Transverse colon (tissue), 4 donors: ENCODE measurements around the gene RNASE7. TPM values are rescaled to one million over a fixed set of nuclear protein-coding genes. Genes with fewer than 3 reads are reported as not detected.

Experiments used
- DNase-seq: peaks from one replicate; pipeline ENCODE4 v3.0.0-alpha.2; 2019
- H3K27ac ChIP-seq, 4 donors: fragments of 200-600 bp; sonication (generic); 2 replicates each; pipeline ENCODE4 v1.5.1; 2016 to 2018; ENCODE audit warnings: inconsistent platforms in 4 of 4
- H3K27me3 ChIP-seq: fragments of 200-600 bp; sonication (generic); 2 replicates; pipeline ENCODE4 v1.5.1; 2017; ENCODE audit warnings: inconsistent platforms
- H3K36me3 ChIP-seq, 4 donors: fragments of 200-600 bp; sonication (generic); 2 replicates each; pipeline ENCODE4 v1.5.1; 2017 to 2019; ENCODE audit warnings: inconsistent platforms in 4 of 4
- H3K4me1 ChIP-seq, 4 donors: fragments of 200-600 bp; sonication (generic); 2 replicates each; pipeline ENCODE4 v1.5.1; 2017 to 2020; ENCODE audit warnings: inconsistent platforms in 4 of 4
- H3K4me3 ChIP-seq, 4 donors: fragments of 200-600 bp; sonication (generic); 1 replicate in 1 of 4; 2 replicates in 3 of 4; pipeline versions ENCODE4 v1.5.1 to v1.6.1; 2017 to 2019; ENCODE audit warnings: inconsistent platforms in 4 of 4
- H3K9me3 ChIP-seq, 2 donors: fragments of 200-600 bp; sonication (generic); 2 replicates each; pipeline ENCODE4 v1.5.1; 2017 to 2019; ENCODE audit warnings: inconsistent platforms in 2 of 2
- CTCF ChIP-seq, 5 experiments: fragments of 200-600 bp in 3 of 5; fragments of 450-650 bp in 2 of 5; sonication (generic) in 3 of 5; IDR thresholded peaks; 1 replicate in 2 of 5; 2 replicates in 3 of 5; pipeline ENCODE4 v1.5.1; 2016 to 2017; ENCODE audit warnings: antibody characterized with exemption in 5 of 5, inconsistent platforms in 3 of 5, mild to moderate bottlenecking in 2 of 5, moderate library complexity in 1 of 5
- EP300 ChIP-seq: sonication (generic); formaldehyde crosslinking; IDR thresholded peaks from one replicate; pipeline ENCODE4 v1.6.1; 2017; ENCODE audit warnings: antibody characterized with exemption, low read depth
- POLR2A ChIP-seq: fragments of 450-650 bp; IDR thresholded peaks from one replicate; pipeline ENCODE4 v1.6.1; 2016; ENCODE audit warnings: antibody characterized with exemption, mild to moderate bottlenecking, moderate library complexity
- POLR2AphosphoS5 ChIP-seq, 3 donors: sonication (generic); formaldehyde crosslinking; IDR thresholded peaks; one replicate each; pipeline ENCODE4 v1.6.1; 2016; ENCODE audit warnings: antibody characterized with exemption in 3 of 3
- WGBS, 2 donors: methylation state at CpG; one replicate each; pipeline ENCODE4 v1.1.5; 2018; ENCODE audit warnings: low coverage in 1 of 2; 5-methylcytosine and 5-hydroxymethylcytosine counted together
- in situ Hi-C, 4 donors: fragments of 200-750 bp; cut with MboI; loops; one replicate each; pipeline versions ENCODE4 v1.15.0 to v1.15.1; 2017; ENCODE audit warnings: low sequenced_read_pairs in 3 of 4, low pct_ligation_motif_present in 1 of 4, low pct_unique_long_range_greater_than_20kb in 1 of 4
- intact Hi-C: fragments of 100-400 bp; cut with DNase I; formaldehyde crosslinking; loops from one replicate; pipeline ENCODE4 v1.15.1; 2023; ENCODE audit warnings: low total_unique reads
- total RNA-seq, 4 donors: library from RNA; depleted of rRNA; stranded (reverse); fragments of >200 nt; gene quantifications; one replicate each; pipeline ENCODE4 v1.1.0, GENCODE V29; 2016

The RNASE7 gene
- total RNA-seq, 4 donors from 2014 or later, result 0.48 TPM; not detected in 3

- peak overlapping the region; percentile 84 to 93 (median 91) for H3K27ac ChIP-seq
- 0 to 20% methylated on average over 5 to 36 of the region's 58 CpGs for WGBS, 2 donors
- in situ Hi-C loops (no loop called here), intact Hi-C loops (no loop called here)
- H3K9me3 ChIP-seq, result no peaks in the 10 kb centered on the region
- peak; percentile 63 for DNase-seq
- peak overlapping the region; percentile 61 to 90 (median 76) for H3K4me3 ChIP-seq
- H3K27me3 ChIP-seq, result no peaks in the 10 kb centered on the region
- TF ChIP-seq POLR2AphosphoS5 (IDR thresholded peaks at IDR 0.05) (no peak), POLR2A (no peak), CTCF (IDR thresholded peaks at IDR 0.05) (no peak), EP300 (no peak)
- H3K4me1 ChIP-seq, result peaks cover 10 to 32% (median 20%) of the 10 kb centered on the region in 4 donors
- peaks cover 0 to 6% (median 0%) of the 10 kb centered on the region in 4 donors for H3K36me3 ChIP-seq
Observed at GRCh38 chr14:21025371-21026273, 16.5 kb upstream of the RNASE7 start.

GRCh38 chr14:21026274-21026987 lies 15.7 kb upstream of the RNASE7 start:
- Histone ChIP-seq H3K4me1 (peaks cover 10 to 32% (median 20%) of the 10 kb centered on the region in 4 donors), H3K27me3 (no peaks in the 10 kb centered on the region), H3K36me3 (peaks cover 0 to 3% (median 0%) of the 10 kb centered on the region in 4 donors), H3K27ac (peak overlapping the region; percentile 84 to 93 (median 91)), H3K4me3 (no peak overlapping the region), H3K9me3 (no peaks in the 10 kb centered on the region)
- 73 to 83% methylated on average over 2 to 5 of the region's 7 CpGs for WGBS, 2 donors
- TF ChIP-seq POLR2AphosphoS5 (IDR thresholded peaks at IDR 0.05), result no peak
- no peak for TF ChIP-seq POLR2A
- no peak for TF ChIP-seq EP300
- no peak for TF ChIP-seq CTCF (IDR thresholded peaks at IDR 0.05)
- intact Hi-C loops (no loop called here), in situ Hi-C loops (no loop called here)
- no peak for DNase-seq

- Histone ChIP-seq H3K4me1 (peaks cover 10 to 32% (median 20%) of the 10 kb centered on the region in 4 donors), H3K36me3 (no peaks in the 10 kb centered on the region), H3K4me3 (no peak overlapping the region), H3K27me3 (no peaks in the 10 kb centered on the region), H3K9me3 (no peaks in the 10 kb centered on the region), H3K27ac (peak overlapping the region; percentile 84 to 93 (median 91))
- in situ Hi-C loops (no loop called here), intact Hi-C loops (no loop called here)
- 20 to 71% methylated on average over 1 to 3 of the region's 3 CpGs for WGBS, 2 donors
- TF ChIP-seq POLR2AphosphoS5 (IDR thresholded peaks at IDR 0.05) (no peak), EP300 (no peak), CTCF (IDR thresholded peaks at IDR 0.05) (no peak), POLR2A (no peak)
- no peak for DNase-seq
Observed at GRCh38 chr14:21026988-21027315, 15.2 kb upstream of the RNASE7 start.

- 90 to 100% methylated on average over 2 to 5 of the region's 5 CpGs for WGBS, 2 donors
- intact Hi-C loops, result no loop called here
Observed at GRCh38 chr14:21029917-21030316, 12.2 kb upstream of the RNASE7 start, which contains the start of gene TPPP2. TSS of gene TPPP2 (plus strand) at chr14:21030217. CDS start at chr14:21030582, 365 bp downstream.

More at GRCh38 chr14:21029917-21030316, 12.2 kb upstream of the RNASE7 start, which contains the start of gene TPPP2:
- no peaks in the 10 kb centered on the region for H3K9me3 ChIP-seq
- no peak for DNase-seq
- in situ Hi-C loops, result no loop called here
- H3K36me3 ChIP-seq, result no peaks in the 10 kb centered on the region
- peaks cover 0 to 12% (median 4%) of the 10 kb centered on the region in 4 donors for H3K4me1 ChIP-seq
- no peak within 1 kb of the TSS for H3K27ac ChIP-seq
- no peak for TF ChIP-seq EP300
- no peak for TF ChIP-seq POLR2A
- TF ChIP-seq CTCF (IDR thresholded peaks at IDR 0.05), result no peak
- TF ChIP-seq POLR2AphosphoS5 (IDR thresholded peaks at IDR 0.05), result no peak
- no peaks in the 10 kb centered on the region for H3K27me3 ChIP-seq
- H3K4me3 ChIP-seq, result no peak within 1 kb of the TSS
